Measurements from ENCODE around the gene CADPS2.

CADPS2 gene

DNA sequence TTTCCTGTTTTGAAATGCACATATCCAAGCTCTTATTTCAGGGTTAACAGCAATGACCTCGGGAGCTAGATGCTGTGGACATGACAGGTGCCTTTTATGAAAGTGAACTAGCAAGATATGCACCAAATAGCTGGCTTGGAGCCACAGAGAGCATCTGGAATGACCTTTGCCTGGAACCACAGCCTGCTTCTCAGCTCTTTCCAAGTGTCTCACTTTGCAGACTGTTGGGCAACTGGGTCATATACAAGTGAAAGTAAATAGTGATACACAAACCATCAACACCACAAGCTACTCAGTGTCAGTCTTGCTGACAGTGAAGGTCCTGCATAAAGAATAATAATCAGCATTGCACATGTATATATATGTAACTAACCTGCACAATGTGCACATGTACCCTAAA is 370.9 kb downstream of the CADPS2 start:
- no peak for DNase-seq

DNA sequence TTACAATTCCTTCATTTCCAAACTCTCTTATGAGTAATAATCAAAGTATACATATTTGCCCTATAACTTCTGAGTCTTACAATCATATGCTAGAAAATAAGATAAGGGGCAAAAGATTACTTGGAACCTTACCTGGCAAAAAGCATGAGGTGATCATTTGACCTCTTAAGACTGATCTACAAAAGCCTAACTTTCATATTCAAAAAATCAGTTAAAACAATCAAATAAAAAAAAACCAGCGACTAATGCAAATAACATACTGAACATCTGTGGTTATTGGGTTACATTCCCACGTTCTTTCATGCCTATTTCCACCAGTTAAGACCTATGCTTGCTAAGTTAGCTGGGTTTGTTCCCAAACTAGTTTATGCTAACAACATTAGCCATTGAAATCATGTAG is 375.0 kb downstream of the CADPS2 start:
- no peak for DNase-seq

DNA sequence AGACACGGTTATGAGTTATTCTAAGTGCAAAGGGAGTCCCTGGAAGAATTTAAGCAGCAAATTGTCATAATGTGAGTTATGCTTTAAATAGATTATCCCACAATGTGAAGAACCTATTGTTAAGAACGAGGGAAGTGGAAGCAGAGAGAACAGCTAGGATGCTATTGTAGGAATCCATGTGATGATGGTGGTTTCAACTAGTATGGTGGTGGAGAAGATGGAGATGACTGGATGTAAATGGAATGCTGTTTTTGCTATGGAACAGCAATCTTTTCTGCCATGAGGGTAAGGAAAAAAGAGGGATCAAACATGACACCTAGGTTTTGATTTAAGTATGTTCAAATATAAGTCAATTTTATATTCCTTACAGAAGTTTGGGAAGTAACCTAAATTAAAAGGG is 378.7 kb downstream of the CADPS2 start:
- DNase-seq: no peak

DNA sequence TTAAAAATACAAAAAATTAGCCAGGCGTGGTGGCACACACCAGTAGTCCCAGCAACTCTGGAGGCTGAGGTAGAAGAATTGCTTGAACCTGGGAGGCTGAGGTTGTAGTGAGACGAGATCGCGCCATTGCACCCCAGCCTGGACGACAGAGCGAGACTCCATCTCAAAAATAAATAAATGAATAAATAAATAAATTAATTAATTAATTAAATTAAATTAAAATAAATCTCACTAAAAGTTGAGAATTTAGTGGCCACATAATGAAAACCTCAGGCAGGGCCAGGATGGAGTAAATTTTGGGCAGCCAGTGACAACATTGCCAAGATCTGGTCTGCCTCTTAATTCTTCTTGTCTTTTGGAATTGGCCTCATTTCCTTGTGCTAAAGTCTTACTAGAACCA is 394.3 kb downstream of the CADPS2 start:
- no peak for DNase-seq

DNA sequence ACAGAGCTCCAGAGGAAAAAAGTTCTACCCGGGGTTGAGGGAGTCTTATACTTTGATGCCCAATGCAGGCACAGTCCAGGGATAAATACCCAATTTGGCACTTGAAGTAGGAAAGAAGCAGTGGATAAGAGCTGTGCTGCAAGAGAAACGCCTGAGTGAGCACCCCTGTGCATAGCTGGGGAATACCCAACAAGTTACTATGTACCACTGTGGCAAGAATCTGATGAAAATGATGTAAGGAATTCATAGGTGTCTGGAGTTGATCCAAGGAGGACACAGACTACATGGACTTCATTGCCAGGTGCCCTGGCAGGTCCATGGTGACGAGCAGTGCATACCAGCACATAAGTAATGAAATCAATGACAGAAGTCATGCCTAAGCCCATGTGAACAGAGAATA is 398.0 kb downstream of the CADPS2 start:
- DNase-seq: no peak

DNA sequence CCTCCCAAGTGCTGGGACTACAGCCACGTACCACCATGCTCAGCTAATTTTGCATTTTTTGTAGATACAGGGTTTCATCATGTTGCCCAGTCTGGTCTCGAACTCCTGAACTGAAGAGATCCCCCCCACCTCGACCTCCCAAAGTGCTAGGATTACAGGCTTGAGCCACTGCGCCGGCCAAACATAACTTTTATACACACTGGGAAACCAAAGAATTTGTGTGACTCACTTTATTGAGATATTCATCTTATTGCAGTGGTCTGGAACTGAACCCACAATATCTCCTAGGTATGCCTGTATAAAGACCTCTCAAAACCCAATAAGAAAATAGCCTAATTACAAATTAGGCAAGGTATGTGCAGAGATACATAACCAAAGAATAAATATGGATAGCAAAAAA is 399.1 kb downstream of the CADPS2 start:
- no peak for DNase-seq

DNA sequence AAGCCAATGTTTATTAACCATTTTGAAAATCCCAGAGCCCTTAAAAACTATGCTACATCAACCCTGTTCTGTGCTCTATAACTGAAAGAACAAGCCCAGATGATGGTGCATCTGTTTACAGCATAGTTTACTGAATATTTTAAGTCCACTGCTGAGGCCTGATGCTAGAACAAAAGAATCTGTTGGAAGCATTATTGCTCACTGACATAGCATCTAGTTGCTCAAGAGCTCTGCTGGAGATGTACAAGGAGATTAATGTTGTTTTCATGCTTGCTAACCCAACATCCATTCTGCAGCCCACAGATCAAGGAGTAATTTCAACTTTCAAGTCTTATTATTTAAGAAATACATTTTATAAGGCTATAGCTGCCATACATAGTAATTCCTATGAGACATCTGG is 400.4 kb downstream of the CADPS2 start:
- DNase-seq: no peak

DNA sequence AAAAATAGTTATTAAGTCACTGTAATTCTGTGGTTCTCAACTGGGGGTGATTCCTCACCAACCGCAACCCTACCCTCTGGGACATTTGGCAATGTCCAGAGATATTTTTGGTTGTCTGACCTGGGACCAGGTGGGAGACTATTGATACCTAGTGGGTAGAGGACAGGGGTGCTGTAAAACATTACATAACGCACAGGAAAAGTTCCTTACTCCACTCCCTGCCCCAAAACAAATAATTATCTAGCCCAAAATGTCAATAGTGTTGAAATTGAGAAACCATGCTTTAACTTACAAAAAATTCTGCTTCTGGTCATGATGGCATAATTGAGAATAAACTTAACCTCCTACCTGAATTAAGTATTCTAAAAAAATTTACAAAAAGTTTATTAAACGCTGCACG is 404.0 kb downstream of the CADPS2 start:
- DNase-seq: no peak

DNA sequence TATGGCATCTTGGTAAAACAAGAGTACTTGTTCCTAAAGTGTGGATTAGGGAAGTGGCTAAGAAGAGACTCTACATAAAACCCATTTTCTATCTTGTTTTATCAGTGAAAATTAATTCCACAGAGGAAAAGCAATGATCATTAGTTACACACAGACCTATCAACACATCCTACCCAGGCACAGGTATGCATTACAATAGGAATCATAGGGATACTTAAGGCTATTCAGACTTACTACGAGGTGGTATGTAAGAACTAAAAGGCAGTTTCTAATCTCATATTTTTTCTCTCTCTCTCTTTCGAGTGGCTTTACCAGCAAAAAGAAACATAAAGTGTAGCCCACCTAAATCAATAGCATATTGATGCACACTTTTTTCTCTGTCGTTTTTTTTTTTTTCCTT is 415.4 kb downstream of the CADPS2 start:
- DNase-seq: no peak

DNA sequence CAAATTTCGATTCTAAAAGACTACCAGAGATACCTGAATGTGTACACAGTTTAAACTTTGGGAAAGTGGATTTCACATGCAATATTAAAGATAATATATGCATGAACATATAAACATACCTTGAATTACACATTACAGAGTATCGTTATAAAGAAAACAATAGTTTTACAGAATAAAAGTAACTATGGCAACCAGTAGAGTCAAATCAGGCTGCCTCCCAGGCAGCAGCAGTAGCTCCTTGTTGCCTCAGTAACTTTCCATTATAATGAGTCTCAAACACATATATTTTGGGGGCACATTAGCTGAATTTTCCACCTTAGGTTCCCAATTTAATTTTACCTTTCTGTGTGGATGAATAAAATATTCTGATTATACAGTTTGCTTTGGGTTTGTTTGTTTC is 417.3 kb downstream of the CADPS2 start:
- no peak for DNase-seq

DNA sequence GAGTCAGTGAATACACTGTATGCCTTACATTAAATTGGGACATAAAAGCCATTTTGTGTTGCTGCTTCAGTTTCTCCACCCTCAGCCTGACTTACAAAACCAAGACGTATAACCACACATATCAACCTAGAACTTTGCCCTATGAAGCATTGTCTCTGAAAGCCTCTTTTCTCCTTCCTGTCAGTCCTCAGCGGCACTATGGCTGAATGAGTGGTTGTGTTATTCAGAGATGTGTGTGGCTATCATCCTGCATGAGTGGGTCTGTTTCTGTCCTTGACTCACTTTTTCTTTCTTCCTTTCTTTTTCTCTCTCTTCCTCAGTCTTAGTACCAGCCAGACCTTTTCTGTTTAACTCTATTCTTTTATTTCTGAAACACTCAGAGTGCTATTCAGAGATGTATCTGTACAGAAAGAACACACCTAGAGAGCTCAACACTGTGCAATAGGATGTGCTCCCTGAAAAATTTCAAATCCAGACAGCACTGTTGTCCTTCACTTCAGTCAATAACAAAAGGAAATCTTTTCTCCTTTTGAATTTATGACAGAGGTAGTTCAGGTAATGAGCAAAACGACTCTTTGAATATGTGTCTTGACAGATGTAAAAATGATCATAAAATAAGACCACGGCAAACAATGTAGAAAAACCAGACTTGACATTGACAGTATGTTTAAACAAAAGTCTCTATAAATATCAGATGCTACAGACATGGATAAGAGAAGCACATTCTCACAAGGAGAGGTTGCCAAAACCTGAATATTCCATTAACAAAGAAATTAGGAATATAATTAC is 418.4 kb downstream of the CADPS2 start:
- DNase-seq: no peak

DNA sequence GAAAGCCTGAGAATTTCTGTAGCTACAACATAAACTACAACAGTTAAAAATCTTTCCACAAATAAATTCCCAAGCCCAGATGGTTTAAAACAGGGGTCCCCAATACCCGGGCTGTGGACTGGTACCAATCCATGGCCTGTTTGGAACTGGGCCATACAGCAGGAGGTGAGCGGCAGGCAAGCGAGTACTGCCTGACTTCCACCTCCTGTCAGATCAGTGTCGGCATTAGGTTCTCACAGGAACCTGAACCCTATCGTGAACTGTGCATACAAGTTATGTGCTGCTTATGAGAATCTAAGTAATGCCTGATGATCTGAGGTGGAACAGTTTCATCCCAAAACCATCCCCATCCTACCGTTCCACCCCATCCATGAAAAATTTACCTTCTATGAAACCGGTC is 421.0 kb downstream of the CADPS2 start:
- no peak for DNase-seq

DNA sequence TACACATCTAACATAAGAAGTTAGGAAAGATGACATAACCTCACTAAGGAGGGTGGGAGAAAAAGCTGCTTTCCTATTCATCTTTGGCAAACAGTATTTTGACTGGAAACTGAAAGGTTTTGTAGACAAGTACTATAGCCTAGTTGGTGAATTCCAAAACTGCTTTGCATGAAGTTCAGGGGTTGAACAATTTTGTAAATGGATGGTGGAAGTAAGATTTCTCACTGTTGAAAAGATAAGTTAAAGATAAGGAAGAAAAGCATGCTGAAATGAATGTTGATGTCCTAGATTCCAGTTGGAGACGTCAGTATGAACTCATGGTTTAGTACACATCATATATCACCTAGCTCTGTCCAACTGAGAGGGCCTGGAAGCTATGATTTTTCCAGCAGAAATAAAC is 422.6 kb downstream of the CADPS2 start:
- no peak for DNase-seq

DNA sequence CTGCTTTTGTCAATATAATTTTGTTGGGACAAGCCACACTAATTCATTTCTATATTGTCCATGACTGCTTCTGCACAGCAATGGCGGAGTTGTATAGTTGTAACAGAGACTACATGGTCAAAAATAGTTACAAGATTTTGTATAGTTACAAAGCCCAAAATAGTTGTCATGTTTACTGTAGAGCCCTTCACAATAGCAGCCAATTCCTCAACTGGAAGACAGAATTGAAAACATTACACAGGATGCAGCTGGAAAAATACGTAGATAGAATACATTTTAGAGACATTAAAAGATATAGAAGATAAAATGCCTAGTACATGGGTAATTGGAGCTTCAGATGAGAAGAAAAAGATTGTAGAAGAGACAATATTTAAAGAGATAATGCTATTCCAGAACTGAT is 425.3 kb downstream of the CADPS2 start:
- no peak for DNase-seq

DNA sequence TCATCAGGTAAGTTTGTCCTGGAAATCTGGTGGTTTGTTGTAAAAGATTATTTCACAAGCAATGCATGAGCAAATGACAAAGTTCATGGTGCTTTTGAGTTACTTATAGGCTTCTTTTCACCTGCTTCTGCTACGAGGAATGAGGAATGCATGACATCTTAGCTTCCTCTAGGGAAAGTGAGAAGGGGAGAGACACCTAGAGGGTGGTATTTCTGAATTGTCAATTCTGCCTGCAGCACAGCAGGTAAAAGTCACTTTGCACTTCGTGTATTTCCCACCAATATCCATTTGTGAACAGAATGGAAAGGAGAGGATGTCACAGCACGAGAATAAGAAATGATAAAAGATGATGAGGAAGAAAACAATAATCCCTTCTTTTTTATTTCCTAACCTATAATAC is 428.3 kb downstream of the CADPS2 start:
- no peak for DNase-seq

DNA sequence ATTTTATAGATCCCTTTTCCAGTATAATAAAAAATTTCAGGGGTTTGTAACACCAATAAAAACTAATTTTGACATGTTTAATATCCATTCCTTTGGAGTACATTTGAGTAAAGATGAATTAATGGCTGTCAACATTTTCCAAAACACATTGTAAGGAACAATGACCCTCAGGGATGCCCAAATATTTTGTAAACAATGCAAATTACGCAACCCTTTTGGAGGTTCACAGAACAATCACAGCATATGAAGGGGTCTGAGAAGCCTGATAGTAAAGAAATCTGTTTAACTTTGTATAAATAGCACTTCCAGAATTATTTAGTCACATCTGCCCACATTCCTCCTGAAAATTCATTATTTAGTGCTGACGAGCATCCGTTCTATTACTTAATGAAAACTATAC is 428.9 kb downstream of the CADPS2 start:
- no peak for DNase-seq

DNA sequence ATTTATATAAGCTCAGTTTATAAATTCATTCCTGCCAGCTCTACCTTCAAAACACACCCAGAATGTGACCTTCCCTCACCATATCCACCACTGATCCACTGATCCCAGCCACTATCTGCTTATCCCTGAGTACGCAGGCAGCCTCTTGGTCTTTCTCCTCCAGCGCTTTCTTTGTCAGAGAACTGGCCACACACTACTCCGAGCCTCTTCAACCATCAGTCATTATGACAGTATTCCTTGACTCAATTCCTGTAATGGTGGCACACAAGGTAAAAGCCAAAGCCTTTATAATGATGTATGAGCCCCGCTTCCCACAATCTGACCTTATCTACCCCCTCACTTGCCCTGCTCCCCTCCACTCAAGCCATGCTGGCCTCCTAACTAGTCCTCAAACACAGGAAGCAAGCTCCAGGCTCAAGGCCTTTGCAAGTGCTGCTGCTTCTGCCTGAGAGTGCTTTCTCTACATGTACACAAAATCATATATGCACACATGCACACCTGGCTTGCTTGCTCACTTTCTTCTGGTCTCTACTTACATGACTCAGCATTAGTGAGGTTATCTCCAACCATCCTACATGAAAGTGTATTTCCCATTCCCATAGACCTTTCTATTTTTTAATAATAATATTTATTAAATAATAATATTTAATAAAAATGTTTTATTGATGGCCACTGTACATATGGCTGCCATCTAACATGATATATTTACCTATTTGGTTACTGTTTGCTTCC is 431.3 kb downstream of the CADPS2 start:
- DNase-seq: no peak

DNA sequence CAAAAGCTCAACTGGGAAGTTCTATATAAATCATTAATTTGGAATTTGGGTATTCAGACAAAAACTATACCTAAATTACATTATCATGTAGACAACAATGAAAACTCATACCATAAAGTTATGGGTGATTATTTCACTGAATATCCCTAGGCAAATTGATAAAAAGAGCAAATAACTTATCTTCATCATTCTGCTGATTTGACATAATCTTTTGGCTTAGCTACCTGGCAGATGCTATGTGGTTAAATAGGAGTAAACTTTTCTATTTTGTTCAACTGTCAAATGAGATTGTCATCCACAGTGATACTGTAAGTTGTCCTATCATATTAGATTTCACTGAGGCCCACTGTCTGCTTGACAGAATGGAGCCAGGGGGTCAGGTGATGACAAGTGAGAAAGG is 432.8 kb downstream of the CADPS2 start:
- no peak for DNase-seq

DNA sequence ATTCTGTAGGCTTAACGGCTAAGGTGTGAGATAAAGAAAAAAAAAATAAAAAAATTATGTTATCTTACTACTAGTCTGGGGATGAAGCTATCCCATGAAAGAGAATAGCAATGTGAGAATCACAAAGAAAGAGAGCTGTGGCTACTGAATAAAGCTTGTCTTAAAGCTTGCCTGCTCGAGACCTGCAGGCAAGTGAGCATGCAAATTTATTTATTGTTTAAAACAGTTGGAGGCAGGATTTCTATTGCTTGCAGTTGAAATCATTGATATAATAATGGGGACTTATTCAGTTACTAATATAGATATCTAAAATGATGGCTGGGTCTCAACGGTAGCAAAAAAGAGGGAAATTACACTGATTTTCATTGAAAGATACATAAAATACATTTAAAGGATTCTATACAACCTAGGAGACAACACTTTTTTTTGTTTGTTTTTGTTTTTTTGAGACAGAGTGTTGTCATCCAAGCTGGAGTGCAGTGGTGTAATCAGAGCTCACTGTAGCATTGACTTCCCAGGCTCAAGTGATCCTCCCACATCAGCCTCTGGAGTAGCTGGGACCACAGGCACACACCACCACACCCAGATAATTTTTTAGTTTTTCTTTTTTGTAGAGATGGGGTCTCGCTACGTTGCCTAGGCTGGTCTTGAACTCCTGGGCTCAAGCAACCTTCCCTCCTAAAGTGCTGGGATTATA is 437.2 kb downstream of the CADPS2 start:
- DNase-seq: no peak

DNA sequence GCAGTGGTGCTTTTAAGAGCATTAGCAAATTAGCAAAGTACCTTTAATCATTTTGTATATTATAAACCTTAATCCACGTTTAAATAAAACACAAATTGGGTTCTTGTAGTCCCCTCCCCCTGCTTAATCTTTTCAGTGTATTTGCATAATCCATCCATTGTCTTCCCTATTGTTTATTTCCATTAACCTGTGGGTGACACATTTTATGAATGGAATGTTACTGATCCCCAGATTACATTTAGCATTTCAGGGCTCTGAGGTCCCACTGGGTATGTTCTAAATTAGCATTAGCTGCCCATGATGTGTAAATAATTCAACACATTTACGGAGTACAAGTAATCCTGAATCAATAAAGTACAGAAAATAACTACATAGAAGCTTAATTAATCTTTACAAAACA is 443.3 kb downstream of the CADPS2 start:
- DNase-seq: no peak

DNA sequence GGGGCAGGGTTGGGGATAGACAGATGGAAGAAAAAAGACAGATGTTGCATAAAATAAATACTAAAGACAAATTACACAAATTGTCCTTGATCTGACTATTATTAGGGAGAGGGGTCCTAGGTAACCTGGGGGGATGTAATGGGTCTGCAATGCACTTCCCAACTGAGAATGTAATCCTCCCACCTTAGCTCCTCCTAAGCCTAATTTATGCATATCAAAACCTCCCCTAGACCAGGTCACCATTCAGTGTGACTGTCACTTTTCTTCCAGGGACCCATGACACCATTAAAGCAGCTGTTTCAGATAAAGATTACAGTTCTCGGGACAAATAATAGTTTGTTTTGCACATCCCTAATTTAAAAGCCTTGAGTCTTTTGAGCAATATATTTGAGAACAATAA is 447.8 kb downstream of the CADPS2 start:
- no peak for DNase-seq

DNA sequence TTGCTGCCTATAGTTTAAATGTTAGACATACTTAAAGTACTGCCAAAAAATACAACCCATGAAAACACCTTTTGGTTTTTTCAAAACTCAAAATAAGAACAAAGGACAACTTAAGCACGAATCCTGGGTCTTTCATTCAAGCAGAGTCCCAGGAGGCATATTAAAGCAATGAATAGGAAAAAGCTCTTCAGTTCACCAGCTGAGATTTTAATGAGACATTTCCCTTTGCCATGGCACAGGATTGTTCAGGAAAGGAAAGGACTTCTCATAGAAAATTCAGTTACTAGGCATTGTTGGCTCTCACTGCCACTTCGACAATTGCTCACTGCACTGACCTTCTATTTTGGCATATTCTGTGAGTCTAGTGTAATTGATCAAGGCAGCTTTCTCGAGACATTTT is 448.3 kb downstream of the CADPS2 start:
- no peak for DNase-seq

DNA sequence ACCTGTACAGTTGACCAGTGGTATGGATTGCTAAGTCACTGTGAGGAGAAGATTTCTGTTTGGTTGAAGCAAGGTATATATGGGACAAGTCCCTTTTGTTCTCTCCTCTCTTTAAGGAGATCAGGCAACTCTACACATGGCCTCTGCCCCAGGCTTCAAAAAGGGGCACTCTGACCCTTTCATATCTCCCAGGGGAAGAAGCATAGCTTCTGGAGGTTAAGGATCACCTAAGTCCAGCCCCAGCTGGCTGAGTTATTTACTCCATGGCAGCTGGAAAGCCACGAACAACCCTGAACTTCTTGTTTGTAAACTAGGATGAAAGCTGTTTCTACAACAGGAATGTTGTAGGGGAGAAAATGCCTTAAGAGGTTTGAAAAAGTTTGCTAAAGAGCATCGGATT is 452.5 kb downstream of the CADPS2 start:
- DNase-seq: no peak

DNA sequence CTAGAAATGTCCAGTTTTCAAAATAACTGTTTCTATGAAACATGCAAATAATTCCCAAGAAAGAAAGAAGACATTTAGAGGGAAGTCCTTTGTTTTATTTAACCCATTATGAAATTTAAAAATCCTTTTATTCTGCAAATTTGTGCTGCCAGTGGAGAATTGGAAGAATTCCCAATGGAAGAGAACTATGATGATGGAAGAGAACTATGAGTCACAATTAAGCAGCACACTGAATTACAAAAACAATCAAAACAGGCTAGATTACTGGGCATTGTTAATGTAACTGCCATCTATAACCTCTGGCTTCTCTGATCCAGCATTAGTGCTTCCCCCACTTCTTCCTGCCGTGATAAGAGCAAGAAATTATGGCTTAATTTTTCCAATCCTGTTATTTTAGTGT is 455.6 kb downstream of the CADPS2 start:
- DNase-seq: no peak

All from activated CD8-positive, alpha-beta memory T cell treated with anti-CD3 and anti-CD28 coated beads for 24 hours (primary cell).